Fibroblast of peridontal ligament (primary cell): ENCODE data around the gene TSC2.
"Not testable (repeated sequence)": the region's sequence is repeated elsewhere in the genome, so short reads cannot be mapped to it uniquely, and the experiment has no call there.

Experiments used
- DNase-seq: peaks from one replicate; pipeline ENCODE4 v3.0.0-alpha.2; 2010; ENCODE audit errors: extremely low read depth

TSC2 gene

GRCh38 chr16:2086106-2086742, 38.4 kb downstream of the TSC2 start:
- DNase-seq = no peak

- no peak for DNase-seq
Measured at GRCh38 chr16:2086812-2087747, 39.3 kb downstream of the TSC2 start.

- no peak for DNase-seq
Measured at GRCh38 chr16:2087748-2088631, 40.2 kb downstream of the TSC2 start.

- no peak for DNase-seq
Measured at GRCh38 chr16:2088759-2089358, 41.1 kb downstream of the TSC2 start.

- no peak for DNase-seq
Measured at GRCh38 chr16:2089706-2090480, 42.1 kb downstream of the TSC2 start.

- DNase-seq = no peak
Measured at GRCh38 chr16:2090481-2090776, 42.6 kb downstream of the TSC2 start.

- no peak for DNase-seq
Measured at GRCh38 chr16:2090777-2091546, 43.2 kb downstream of the TSC2 start.

GRCh38 chr16:2091547-2092255, 43.9 kb downstream of the TSC2 start:
- no peak for DNase-seq

- DNase-seq = no peak
Measured at GRCh38 chr16:2092256-2092620, 44.5 kb downstream of the TSC2 start.

GRCh38 chr16:2092866-2093265, 45.1 kb downstream of the TSC2 start:
- no peak for DNase-seq

GRCh38 chr16:2093793-2094192, 46.0 kb downstream of the TSC2 start:
- DNase-seq = no peak

GRCh38 chr16:2095315-2095853, 47.6 kb downstream of the TSC2 start:
- no peak for DNase-seq

GRCh38 chr16:2095918-2096582, 48.3 kb downstream of the TSC2 start:
- DNase-seq = no peak

- DNase-seq = no peak
Measured at GRCh38 chr16:2096853-2097595, 49.2 kb downstream of the TSC2 start.

GRCh38 chr16:2097689-2098088, 49.9 kb downstream of the TSC2 start:
- DNase-seq = not testable (repeated sequence)

GRCh38 chr16:2101581-2101980, 53.8 kb downstream of the TSC2 start:
- not testable (repeated sequence) for DNase-seq

GRCh38 chr16:2102471-2102870, 54.7 kb downstream of the TSC2 start:
- DNase-seq = no peak

- not testable (repeated sequence) for DNase-seq
Measured at GRCh38 chr16:2104464-2104863, 56.7 kb downstream of the TSC2 start.
